Measurements from ENCODE around the gene RBM25. TPM values are rescaled to one million over a fixed set of nuclear protein-coding genes. Genes with fewer than 3 reads are reported as not detected.

RBM25 gene
- total and polyA plus RNA-seq, 9 donors = 36.5 to 93.5 (median 76.7) TPM

Other genes starting within 250 kb of the RBM25 start
- gene DPF3, start 164.4 kb upstream of the RBM25 start, total RNA-seq = 1.3 TPM
- 1 to 10 TPM; 1.3 to 3.9 (median 2.2) TPM for gene DPF3, start 164.4 kb upstream of the RBM25 start, polyA plus RNA-seq (ENCODE audit: insufficient read depth in 1 of 8, insufficient read length in 8 of 8, low replicate concordance in 1 of 8)
- 9.6 TPM for gene DCAF4, start 132.1 kb upstream of the RBM25 start, total RNA-seq
- gene DCAF4, start 132.1 kb upstream of the RBM25 start, polyA plus RNA-seq (ENCODE audit: insufficient read depth in 1 of 8, insufficient read length in 8 of 8, low replicate concordance in 1 of 8) = 10 to 100 TPM in 6 of 8 donors, 1 to 10 TPM in 2; 8.4 to 14.5 (median 11.4) TPM
- 8.4 TPM for gene ZFYVE1, start 31.4 kb upstream of the RBM25 start, total RNA-seq
- gene ZFYVE1, start 31.4 kb upstream of the RBM25 start, polyA plus RNA-seq (ENCODE audit: insufficient read depth in 1 of 8, insufficient read length in 8 of 8, low replicate concordance in 1 of 8) = 10 to 100 TPM; 11.2 to 15.3 (median 12.8) TPM
- gene PSEN1, start 78.0 kb downstream of the RBM25 start, total RNA-seq = 32.3 TPM
- gene PSEN1, start 78.0 kb downstream of the RBM25 start, polyA plus RNA-seq (ENCODE audit: insufficient read depth in 1 of 8, insufficient read length in 8 of 8, low replicate concordance in 1 of 8) = 10 to 100 TPM; 27.4 to 36.1 (median 30.4) TPM
- gene PAPLN, start 179.0 kb downstream of the RBM25 start, total RNA-seq = 0.58 TPM
- 1 to 10 TPM in 7 of 8 donors, under 1 TPM in 1; 0.87 to 4.2 (median 1.4) TPM for gene PAPLN, start 179.0 kb downstream of the RBM25 start, polyA plus RNA-seq (ENCODE audit: insufficient read depth in 1 of 8, insufficient read length in 8 of 8, low replicate concordance in 1 of 8)